Psoas muscle (tissue), 8 donors: ENCODE measurements around the gene BRD3OS. TPM values are rescaled to one million over a fixed set of nuclear protein-coding genes. Genes with fewer than 3 reads are reported as not detected.
A peak's percentile ranks its signal among the peaks of the same experiment; 100 is the strongest.

Experiments
- ATAC-seq, 4 donors: fragments of 200-7000 bp; cut with Tn5 transposase; one replicate each; pipeline ENCODE4 v1.9.1; 2020; ENCODE audit warnings: moderate library complexity in 3 of 4, mild to moderate bottlenecking in 2 of 4
- DNase-seq, 2 donors: peaks; one replicate each; pipeline ENCODE4 v3.0.0-alpha.2; 2020
- H3K27ac ChIP-seq: fragments of 200-600 bp; one replicate; pipeline ENCODE4 v1.8.0; 2022
- H3K27me3 ChIP-seq, 3 donors: fragments of 200-600 bp in 1 of 3; one replicate each; pipeline versions ENCODE4 v1.6.1 to v1.8.0; 2013 to 2022; ENCODE audit warnings: low read length in 2 of 3, mild to moderate bottlenecking in 2 of 3, moderate library complexity in 1 of 3; ENCODE audit not compliant: insufficient read depth in 3 of 3
- H3K36me3 ChIP-seq, 2 donors: fragments of 200-600 bp in 1 of 2; one replicate each; pipeline versions ENCODE4 v1.6.1 to v1.8.0; 2013 to 2022; ENCODE audit warnings: low read depth in 1 of 2, mild to moderate bottlenecking in 1 of 2, moderate library complexity in 1 of 2; ENCODE audit not compliant: insufficient read depth in 1 of 2
- H3K4me1 ChIP-seq: fragments of 200-600 bp; one replicate; pipeline ENCODE4 v1.8.0; 2022
- H3K4me3 ChIP-seq: fragments of 200-600 bp; one replicate; pipeline ENCODE4 v1.8.0; 2022; ENCODE audit warnings: mild to moderate bottlenecking
- H3K9me3 ChIP-seq: fragments of 200-600 bp; one replicate; pipeline ENCODE4 v1.8.0; 2022
- CTCF ChIP-seq: fragments of 200-600 bp; IDR thresholded peaks from one replicate; pipeline ENCODE4 v1.8.0; 2022; ENCODE audit warnings: antibody characterized with exemption
- WGBS, 3 donors: extraction: QIAGEN DNeasy Blood & Tissue Kit; methylation state at CpG; one replicate each; pipeline versions ENCODE4 v1.1.6 to v1.1.7; 2013; 5-methylcytosine and 5-hydroxymethylcytosine counted together
- intact Hi-C, 2 donors: fragments of 100-400 bp; cut with DNase I; formaldehyde crosslinking; loops; one replicate each; pipeline versions ENCODE4 v1.11.0 to v1.14.2; 2022
- long read RNA-seq, 2 donors: library from polyadenylated mRNA; unstranded; transcript quantifications; one replicate each; pipeline ENCODE4 v2.0.0, GENCODE V29; 2021
- polyA plus RNA-seq, 3 donors: library from polyadenylated mRNA; stranded (reverse); fragments of 200-250 nt; gene quantifications; one replicate each; pipeline ENCODE4 v1.2.3, GENCODE V29; 2013
- total RNA-seq, 4 donors: library from RNA; stranded (reverse); fragmentation: NEBNext Ultra II Directional in 2 of 4; extraction: Animal tissue kit (Norgen Biotek cat#: 25700) in 2 of 4; gene quantifications; one replicate each; pipeline versions ENCODE4 v1.2.1 to v1.2.4, GENCODE V29; 2021 to 2023
- donor health status: healthy with polysubstance abuse.
- donor health status: DM: no; HTN: no; CAD: no; lungs with moderate emphysema.
- donor health status: Bipolar disorder and iron deficiency.
- donor health status: healthy.
- donor health status: DM: yes; HTN: yes; CAD: no.
- donor health status: DM: no; HTN: no; CAD: no.
- donor health status: DM: no; HTN: no; CAD: no.
- donor health status: DM: yes; HTN: yes; CAD: no.

Gene BRD3OS
- total RNA-seq: 1 to 10 TPM; 2.4 to 4.3 (median 4.2) TPM
- 1 to 10 TPM; 1.2 to 8.7 (median 2.7) TPM for polyA plus RNA-seq
- long read RNA-seq, donor 1, partial matches to known transcripts: 0 of 5 reads
- long read RNA-seq, donor 1, other reads (novel, unspliced or antisense): 4 of 5 reads
- long read RNA-seq, donor 2, full-length matches to known transcripts: 7 of 16 reads
- long read RNA-seq, donor 2, partial matches to known transcripts: 0 of 16 reads
- long read RNA-seq, donor 2, other reads (novel, unspliced or antisense): 9 of 16 reads

GRCh38 chr9:134024828-134025605 lies at the start of gene BRD3OS:
Gene BRD3OS, plus strand, starts transcription at chr9:134025481. Its CDS starts 1,267 bp downstream, at chr9:134026748.
- no peaks in the 10 kb centered on the region for H3K27me3 ChIP-seq
- 2 to 4% (median 3%) methylated on average over 16 to 43 of the region's 43 CpGs for WGBS, 3 donors
- H3K9me3 ChIP-seq: no peaks in the 10 kb centered on the region
- intact Hi-C loops: loop anchor here (2.0 to 5.0 kb wide), 2 partner anchors 37 to 44 kb away; partner anchors contain the start of gene BRD3 (in 1 of the 2)
- H3K36me3 ChIP-seq: peaks cover 0 to 20% of the 10 kb centered on the region in 2 donors
- peak; percentile 98 to 99 for DNase-seq
- peak within 1 kb of the TSS; percentile 87 for H3K4me3 ChIP-seq
- peak within 1 kb of the TSS; percentile 51 for H3K27ac ChIP-seq
- peaks cover 8% of the 10 kb centered on the region for H3K4me1 ChIP-seq
- TF ChIP-seq CTCF: no peak
- peak; percentile 96 to 98 (median 96) for ATAC-seq

- Histone ChIP-seq H3K36me3 (no peaks in the 10 kb centered on the region), H3K4me1 (peaks cover 7% of the 10 kb centered on the region), H3K9me3 (no peaks in the 10 kb centered on the region), H3K4me3 (no peak overlapping the region), H3K27ac (no peak overlapping the region), H3K27me3 (peaks cover 0 to 33% (median 2%) of the 10 kb centered on the region in 3 donors)
- no peak for DNase-seq
- whole genome bisulfite sequencing, 3 donors: 93 to 99% (median 95%) methylated on average over 3 of the region's 3 CpGs
- TF ChIP-seq CTCF: no peak
- intact Hi-C loops: no loop called here
- ATAC-seq: no peak
These were observed 49.8 kb upstream of the BRD3OS start for GRCh38 chr9:133975511-133975910.

- intact Hi-C loops: no loop called here
- peaks cover 0 to 41% (median 2%) of the 10 kb centered on the region in 3 donors for H3K27me3 ChIP-seq
- H3K4me3 ChIP-seq: no peak overlapping the region
- TF ChIP-seq CTCF: no peak
- H3K4me1 ChIP-seq: peaks cover 7% of the 10 kb centered on the region
- 89 to 92% (median 92%) methylated on average over 17 of the region's 17 CpGs for WGBS, 3 donors
- no peak overlapping the region for H3K27ac ChIP-seq
- ATAC-seq: no peak
- no peaks in the 10 kb centered on the region for H3K9me3 ChIP-seq
- H3K36me3 ChIP-seq: no peaks in the 10 kb centered on the region
- peak in 1 of 2 donors; percentile 9 for DNase-seq
These were observed 49.0 kb upstream of the BRD3OS start for GRCh38 chr9:133976191-133976861.

- no peaks in the 10 kb centered on the region for H3K36me3 ChIP-seq
- no peak for TF ChIP-seq CTCF
- DNase-seq (peak in 1 of 2 donors; percentile 27), ATAC-seq (no peak)
- peaks cover 0 to 46% (median 3%) of the 10 kb centered on the region in 3 donors for H3K27me3 ChIP-seq
- intact Hi-C loops: no loop called here
- no peak overlapping the region for H3K27ac ChIP-seq
- H3K4me1 ChIP-seq: peaks cover 7% of the 10 kb centered on the region
- H3K4me3 ChIP-seq: no peak overlapping the region
- 91 to 94% (median 93%) methylated on average over 9 of the region's 9 CpGs for WGBS, 3 donors
- no peaks in the 10 kb centered on the region for H3K9me3 ChIP-seq
These were observed 48.4 kb upstream of the BRD3OS start for GRCh38 chr9:133976887-133977286.
